GM21360 (cell line): ENCODE measurements around the gene DOC2A.
"Not testable (repeated sequence)": the region's sequence is repeated elsewhere in the genome, so short reads cannot be mapped to it uniquely, and the experiment has no call there.

Experiments
- ATAC-seq: cut with Tn5 transposase; IDR thresholded peaks from one replicate; pipeline ENCODE4 v1.9.1; 2021; ENCODE audit warnings: mild to moderate bottlenecking, moderate library complexity; ENCODE audit not compliant: unreplicated experiment

DOC2A gene

GRCh38 chr16:29974291-29975133 lies 36.3 kb downstream of the DOC2A start:
- peak; percentile 5 for ATAC-seq

GRCh38 chr16:29973384-29974246 lies 37.2 kb downstream of the DOC2A start, which contains the start of gene TAOK2:
Gene TAOK2, plus strand, starts transcription at chr16:29973868. Its CDS starts 3,905 bp downstream, at chr16:29977773.
- peak; percentile 87 for ATAC-seq

GRCh38 chr16:29972992-29973383 lies 37.8 kb downstream of the DOC2A start:
- no peak for ATAC-seq

- no peak for ATAC-seq
Measured at GRCh38 chr16:29972500-29972899, 38.3 kb downstream of the DOC2A start.

GRCh38 chr16:29971304-29971703 lies 39.5 kb downstream of the DOC2A start:
- ATAC-seq, result no peak

- no peak for ATAC-seq
Measured at GRCh38 chr16:29968205-29968604, 42.6 kb downstream of the DOC2A start.

- no peak for ATAC-seq
Measured at GRCh38 chr16:29963021-29963743, 47.6 kb downstream of the DOC2A start.

- ATAC-seq, result no peak
Measured at GRCh38 chr16:29962344-29962994, 48.4 kb downstream of the DOC2A start.

- ATAC-seq, result peak; percentile 89
Measured at GRCh38 chr16:29961479-29962343, 49.1 kb downstream of the DOC2A start, which contains the start of gene TMEM219. Gene TMEM219, plus strand, starts transcription at chr16:29962079. Its CDS starts 1,065 bp downstream, at chr16:29963144.

GRCh38 chr16:29961127-29961478 lies 49.7 kb downstream of the DOC2A start:
- no peak for ATAC-seq

- ATAC-seq, result not testable (repeated sequence)
Measured at GRCh38 chr16:29959821-29960220, 51.0 kb downstream of the DOC2A start.

GRCh38 chr16:29959293-29959692 lies 51.5 kb downstream of the DOC2A start:
- ATAC-seq, result no peak

- no peak for ATAC-seq
Measured at GRCh38 chr16:29958756-29959155, 52.1 kb downstream of the DOC2A start.
